HG02943 (cell line): ENCODE data around the gene STPG1.

Experiments used
- ATAC-seq: cut with Tn5 transposase; IDR thresholded peaks from one replicate; pipeline ENCODE4 v1.9.1; 2021; ENCODE audit warnings: mild to moderate bottlenecking, low read depth, moderate library complexity; ENCODE audit not compliant: unreplicated experiment

Gene STPG1

DNA sequence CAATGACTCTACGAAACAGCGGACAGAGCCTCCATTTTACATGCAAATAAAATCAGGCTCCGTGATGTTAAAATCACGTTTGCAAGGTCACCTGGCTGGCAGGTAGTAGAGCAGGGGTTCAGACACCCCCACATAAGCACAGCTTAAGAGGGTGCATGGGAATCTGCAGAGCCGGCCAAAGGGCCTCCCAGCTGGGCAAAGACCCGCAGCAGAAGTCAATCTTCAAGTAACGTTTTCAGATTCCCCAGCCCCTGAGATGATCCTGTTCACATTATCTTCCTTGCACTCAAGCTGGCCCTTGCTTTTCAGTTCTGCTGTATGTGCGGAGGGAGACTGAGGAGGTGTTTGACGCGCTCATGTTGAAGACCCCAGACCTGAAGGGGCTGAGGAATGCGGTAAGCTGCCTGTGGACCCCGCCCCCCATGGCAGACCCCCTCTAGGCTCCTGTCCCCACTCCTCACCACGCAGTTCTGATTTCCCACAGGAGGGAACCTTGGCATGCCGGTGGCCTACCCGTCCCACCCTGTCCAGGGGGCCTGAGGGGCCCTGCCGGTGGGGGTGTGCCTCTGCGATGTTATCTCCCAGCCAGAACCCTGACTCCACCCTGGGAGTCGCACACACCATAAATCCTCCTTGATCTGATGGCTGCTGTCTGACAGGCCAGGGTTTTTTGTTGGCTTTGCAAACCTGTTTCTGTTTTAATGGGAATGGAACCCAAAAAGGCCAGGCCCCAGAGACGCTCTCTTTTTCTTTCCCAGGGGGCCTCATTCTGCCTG is 66.2 kb downstream of the STPG1 start:
- ATAC-seq, result no peak

DNA sequence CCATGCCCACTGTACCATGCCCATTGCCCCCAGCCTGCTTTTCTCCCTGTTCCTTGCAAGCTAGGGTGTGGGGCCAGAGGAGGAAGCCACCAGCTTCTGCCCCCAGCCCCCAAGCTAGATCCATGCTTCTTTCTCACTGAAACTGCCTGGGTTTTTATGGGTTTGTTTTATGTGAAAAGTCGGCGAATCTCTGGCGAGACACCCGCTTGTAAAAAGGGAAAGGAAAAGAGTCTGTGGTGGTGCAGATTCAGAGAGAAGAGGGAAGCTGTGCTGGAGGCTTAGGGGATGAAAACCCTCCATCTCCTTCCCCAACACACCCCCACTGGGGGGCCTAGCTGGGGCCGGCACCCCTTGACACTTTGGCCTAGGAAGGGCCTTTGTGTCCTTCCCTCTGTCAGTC is 68.2 kb downstream of the STPG1 start:
- ATAC-seq, result no peak

GRCh38 chr1:24344090-24344742 is 69.4 kb downstream of the STPG1 start:
- ATAC-seq, result no peak

GRCh38 chr1:24343412-24344089 is 70.0 kb downstream of the STPG1 start:
- no peak for ATAC-seq

DNA sequence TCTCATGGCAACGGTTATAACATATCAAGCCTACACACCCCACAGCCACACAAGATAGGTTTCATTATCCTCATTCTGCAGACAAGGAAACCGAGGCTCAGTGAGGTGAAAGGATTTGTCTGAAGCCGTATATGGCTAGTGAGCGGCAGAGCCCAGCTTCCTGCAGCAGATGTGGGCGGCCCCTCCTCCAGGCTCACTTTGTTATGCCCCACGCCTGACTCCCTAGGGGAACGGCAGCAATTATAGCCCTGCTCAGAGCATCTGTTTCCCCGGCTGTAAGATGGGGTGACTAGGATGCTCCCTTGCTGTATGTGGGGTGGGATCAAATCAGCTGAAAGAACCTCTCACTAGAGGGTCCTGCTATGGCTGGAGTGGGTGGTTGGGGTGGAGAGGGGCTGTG is 72.3 kb downstream of the STPG1 start:
- no peak for ATAC-seq

GRCh38 chr1:24340770-24341169 is 72.8 kb downstream of the STPG1 start:
- no peak for ATAC-seq

GRCh38 chr1:24339996-24340395 is 73.6 kb downstream of the STPG1 start:
- ATAC-seq, result no peak

- ATAC-seq, result no peak
Measured at GRCh38 chr1:24338447-24338846, 75.1 kb downstream of the STPG1 start.

DNA sequence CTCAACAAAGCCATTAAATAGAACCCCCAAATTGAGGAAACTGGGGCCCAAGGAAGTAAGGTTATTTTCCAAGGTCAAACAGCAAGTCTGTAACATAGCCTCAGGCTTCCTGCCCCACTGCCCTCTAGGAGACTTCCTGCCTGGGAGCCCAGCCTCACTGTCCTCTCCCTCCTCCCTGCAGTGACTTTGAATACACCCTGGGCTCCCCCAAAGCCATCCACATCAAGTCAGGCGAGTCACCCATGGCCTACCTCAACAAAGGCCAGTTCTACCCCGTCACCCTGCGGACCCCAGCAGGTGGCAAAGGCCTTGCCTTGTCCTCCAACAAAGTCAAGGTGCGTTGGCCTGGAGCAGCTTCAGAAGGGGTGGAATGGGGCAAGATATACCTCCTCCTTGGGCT is 76.1 kb downstream of the STPG1 start:
- ATAC-seq, result no peak

DNA sequence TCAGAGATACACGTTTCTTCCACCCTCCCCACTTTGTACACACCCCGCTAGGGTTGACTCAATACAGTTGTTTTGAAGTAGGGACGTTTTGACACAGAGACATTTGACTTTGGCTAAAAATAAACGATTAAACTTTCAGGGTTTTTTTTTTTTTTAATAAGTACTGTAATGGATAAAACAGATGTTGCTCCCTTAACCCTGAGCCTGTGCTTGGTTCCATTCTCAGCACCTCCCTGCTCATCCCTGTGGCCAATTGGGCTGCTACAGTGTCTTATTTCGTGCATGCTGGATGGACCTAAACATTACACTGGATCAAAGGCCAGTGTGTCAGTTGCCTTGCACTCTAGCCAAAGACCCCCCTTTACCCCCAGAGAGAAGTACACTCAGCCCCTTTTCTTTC is 77.5 kb downstream of the STPG1 start:
- no peak for ATAC-seq

GRCh38 chr1:24331961-24332673 is 81.5 kb downstream of the STPG1 start:
- no peak for ATAC-seq

DNA sequence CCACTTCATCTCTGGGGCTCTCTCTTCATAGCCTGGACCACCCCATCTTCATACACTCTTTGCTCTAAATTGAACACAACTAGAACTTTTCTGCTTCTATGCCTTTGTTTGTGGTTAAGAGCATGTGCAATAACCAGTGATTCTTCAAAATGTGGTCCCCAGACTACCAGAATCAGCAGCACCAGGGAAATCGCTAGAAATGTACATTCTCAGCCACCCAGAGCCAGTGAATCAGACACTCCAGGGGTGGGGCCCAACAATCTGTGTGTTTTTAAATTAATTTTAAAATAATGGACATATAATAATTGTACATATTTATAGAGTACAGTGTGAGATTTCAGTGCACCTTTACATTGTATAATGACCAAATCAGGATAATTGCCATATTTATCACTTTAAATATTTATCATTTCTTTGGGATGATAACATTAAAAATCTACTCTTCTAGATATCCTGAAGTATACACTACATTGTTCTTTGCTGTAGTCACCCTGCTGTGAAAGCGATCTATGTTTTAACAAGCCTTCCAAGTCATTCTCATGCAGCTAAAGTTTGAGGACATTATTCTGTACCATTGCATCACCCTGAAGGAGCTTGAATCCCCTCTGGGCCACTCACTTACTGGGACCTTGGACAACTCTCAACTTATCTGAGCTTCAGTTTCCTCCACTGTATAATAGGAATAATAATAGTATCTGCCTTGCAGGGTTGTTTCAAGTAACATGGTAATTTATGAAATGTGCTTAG is 83.6 kb downstream of the STPG1 start:
- ATAC-seq, result no peak

DNA sequence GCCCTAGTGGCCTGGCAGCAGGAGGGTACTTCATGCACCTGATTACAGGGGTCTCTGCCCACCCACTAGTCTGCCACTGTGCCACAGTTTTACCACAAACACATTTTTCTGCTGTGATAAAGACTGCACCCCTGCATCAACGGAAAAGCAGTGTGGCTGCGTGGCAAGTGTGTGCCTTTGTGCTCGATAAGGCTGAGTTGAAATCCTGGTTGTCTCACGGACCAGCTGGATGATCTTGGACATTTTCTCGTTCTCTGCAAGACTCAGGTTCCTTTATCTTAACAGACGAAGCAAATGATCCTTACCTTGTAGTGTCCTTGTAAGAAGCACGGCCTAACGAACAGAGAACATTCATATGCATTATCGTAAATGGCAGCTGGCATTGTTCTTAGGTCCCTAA is 84.3 kb downstream of the STPG1 start:
- ATAC-seq, result no peak

DNA sequence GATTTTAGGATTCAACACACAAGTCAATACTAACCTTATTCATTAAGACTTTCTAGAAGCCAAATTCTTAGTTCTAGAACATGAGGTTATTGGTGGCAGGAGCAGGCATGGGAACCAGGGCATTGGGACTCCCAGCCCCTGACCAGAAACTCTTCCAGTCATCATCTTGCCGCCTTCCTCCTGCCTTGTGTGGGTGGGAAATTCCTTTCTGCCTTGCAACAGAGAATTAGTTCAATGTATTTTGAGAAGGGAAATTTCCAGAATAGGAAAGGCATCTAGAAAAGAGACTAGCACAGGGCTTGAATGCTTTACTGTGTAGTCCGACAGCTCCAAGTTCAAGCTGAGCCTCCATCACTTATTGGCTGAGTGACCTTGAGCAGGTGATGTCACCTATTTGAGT is 85.7 kb downstream of the STPG1 start:
- no peak for ATAC-seq

- ATAC-seq, result no peak
Measured at GRCh38 chr1:24327486-24327885, 86.1 kb downstream of the STPG1 start.

GRCh38 chr1:24325587-24326449 is 87.8 kb downstream of the STPG1 start:
- no peak for ATAC-seq

GRCh38 chr1:24324903-24325302 is 88.7 kb downstream of the STPG1 start:
- ATAC-seq, result no peak

GRCh38 chr1:24323281-24323680 is 90.3 kb downstream of the STPG1 start:
- no peak for ATAC-seq

- no peak for ATAC-seq
Measured at GRCh38 chr1:24322470-24323177, 91.0 kb downstream of the STPG1 start.
